Stimulated activated CD8-positive, alpha-beta memory T cell treated with anti-CD3 and anti-CD28 coated beads, Interleukin-12 subunit alpha, Interleukin-12 subunit beta, amount 100 ng/mL, for 4 hours (primary cell): ENCODE results near the gene JMJD8.

ENCODE experiments used
- DNase-seq: peaks from one replicate; pipeline ENCODE4 v3.0.0-alpha.2; 2020; ENCODE audit warnings: low read depth

JMJD8 gene

DNA sequence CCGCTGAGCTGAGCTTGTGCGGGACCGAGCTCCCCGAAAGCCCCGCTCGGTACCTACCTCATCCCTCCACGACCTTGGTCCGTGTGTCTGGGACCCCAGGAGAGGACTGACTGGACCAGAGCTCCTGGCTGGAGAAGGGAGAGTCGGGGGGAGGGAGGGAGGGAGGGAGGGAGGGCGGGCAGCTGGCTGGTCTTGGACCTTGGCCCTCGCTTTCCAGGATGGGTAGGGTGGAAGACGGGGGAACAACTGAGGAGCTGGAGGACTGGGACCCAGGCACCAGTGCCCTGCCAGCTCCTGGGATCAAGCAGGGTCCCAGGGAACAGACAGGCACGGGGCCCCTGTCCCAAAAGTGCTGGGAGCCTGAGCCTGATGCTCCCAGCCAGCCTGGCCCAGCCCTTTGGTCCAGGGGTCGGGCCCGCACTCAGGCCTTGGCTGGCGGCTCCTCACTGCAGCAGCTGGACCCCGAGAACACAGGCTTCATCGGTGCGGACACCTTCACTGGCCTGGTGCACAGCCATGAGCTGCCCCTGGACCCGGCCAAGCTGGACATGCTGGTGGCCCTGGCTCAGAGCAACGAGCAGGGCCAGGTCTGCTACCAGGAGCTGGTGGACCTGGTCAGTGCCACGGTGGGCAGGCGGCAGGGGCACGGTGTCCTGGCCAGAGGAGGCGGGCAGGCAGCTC lies 8.1 kb downstream of the JMJD8 start:
- DNase-seq: no peak

DNA sequence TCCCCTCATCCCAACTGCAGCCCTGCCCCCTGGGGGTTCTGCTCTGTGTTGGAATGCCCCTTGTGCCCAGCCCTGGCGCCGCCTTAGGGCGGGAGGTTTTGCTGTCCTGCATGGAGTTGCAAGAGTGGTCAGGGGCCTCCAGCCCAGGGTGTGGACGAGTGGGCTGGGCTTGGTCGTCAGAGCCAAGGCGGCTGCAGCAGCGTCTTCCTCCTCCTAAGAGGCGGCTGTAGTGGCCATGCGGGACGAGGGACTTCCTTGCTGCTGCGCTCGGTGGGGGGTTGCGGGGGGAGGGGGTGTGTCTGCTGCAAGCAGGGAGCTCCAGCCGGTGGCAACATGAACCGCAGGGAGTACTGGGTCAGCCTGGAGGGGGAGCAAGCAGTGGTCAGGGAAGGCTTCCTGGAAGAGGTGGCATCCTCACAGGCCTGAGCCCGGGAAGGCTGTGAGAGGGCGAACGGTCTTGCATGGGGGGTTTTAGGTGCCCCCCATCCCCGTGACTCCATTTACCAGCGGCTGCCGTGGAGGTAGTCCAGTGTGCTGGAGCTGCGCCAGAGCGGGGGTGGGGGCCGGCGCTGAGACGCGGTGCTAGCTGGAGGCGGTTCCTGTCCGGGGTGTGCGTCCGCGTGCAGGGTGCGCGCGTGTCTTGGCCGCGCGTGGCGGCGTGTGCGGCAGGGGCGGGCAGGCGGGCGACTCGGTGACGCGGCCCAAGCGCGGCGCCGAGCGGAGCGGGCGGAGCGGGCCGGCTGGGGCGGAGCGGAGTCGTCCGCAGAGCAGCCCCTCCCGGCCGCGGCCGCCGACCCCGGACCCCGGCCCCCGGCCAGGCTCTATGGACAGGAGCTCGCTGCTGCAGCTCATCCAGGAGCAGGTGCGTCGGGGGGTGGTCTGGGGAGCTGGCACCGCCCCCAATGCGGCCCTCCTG lies 8.9 kb downstream of the JMJD8 start, which contains the start of gene RHBDL1:
Gene RHBDL1 (plus strand): TSS at position 704 of the 916 bp plus-strand sequence. CDS start 120 bp downstream, at position 824.
- no peak for DNase-seq

DNA sequence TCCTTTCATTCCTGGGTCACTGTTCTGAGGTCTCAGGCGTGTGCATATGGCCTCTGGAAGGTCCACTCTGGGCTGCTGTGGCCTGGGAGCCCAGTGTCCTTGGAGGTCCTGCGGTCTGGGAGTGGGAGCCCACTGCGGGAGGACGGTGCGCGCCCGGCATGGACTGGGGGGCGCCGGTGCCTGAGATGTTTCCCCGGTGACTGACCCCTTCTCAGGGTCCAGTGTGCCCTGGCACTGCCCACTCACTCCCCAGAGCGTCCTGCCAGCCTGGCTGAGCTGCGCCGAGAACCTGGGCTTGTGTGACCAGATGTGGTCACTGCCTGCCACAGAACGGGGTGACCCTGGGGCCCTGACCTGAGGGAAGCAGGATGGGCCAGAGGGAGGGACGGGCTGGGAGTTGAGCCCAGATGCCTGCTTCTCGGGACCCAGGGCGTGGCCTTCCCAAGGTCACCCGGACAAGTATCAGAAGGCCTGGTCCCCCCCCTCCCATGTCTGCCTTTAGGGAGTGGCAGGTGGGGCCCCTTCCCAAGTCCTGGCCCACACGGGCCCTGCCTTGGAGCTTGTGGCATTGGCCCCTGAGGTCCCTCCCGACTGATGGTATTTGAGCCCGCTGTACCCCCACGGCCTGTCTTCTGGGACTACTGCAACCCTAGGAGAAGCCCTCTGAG lies 9.8 kb downstream of the JMJD8 start:
- DNase-seq: no peak

DNA sequence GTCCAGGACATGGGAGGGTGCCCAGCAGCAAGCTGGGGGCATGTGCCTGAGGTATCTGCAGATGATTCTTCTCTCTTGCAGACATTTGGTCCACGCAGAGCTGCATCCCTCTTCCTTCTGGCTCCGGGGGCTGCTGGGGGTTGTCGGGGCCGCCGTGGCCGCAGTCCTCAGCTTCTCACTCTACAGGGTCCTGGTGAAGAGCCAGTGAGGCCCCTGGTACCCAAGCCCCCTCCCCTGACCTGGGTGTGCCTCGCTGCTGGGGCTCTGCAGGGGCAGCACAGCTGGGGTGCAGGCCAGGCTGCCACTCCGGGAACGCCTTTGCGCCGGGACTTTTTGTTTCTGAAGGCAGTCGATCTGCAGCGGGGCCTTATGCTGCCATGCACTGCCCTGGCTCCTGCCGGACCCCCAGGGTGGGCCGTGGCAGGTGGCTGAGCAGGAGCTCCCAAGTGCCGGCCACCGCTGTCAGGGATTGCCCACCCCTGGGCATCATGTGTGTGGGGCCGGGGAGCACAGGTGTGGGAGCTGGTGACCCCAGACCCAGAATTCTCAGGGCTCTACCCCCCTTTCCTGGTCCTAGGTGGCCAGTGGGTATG lies 10.6 kb downstream of the JMJD8 start:
- no peak for DNase-seq

DNA sequence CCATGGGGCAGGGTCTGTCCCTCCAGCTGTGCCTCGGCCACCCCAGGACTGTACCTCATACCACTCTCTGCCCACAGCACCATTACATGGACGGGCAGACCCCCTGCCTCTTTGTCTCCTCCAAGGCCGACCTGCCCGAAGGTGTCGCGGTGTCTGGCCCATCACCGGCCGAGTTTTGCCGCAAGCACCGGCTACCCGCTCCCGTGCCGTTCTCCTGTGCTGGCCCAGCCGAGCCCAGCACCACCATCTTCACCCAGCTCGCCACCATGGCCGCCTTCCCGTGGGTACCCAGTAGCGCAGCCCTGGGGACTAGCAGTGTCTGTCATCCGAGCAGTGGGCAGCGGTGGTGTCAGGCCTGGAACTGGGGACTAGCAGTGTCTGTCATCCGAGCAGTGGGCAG lies 11.3 kb downstream of the JMJD8 start:
- DNase-seq: no peak

DNA sequence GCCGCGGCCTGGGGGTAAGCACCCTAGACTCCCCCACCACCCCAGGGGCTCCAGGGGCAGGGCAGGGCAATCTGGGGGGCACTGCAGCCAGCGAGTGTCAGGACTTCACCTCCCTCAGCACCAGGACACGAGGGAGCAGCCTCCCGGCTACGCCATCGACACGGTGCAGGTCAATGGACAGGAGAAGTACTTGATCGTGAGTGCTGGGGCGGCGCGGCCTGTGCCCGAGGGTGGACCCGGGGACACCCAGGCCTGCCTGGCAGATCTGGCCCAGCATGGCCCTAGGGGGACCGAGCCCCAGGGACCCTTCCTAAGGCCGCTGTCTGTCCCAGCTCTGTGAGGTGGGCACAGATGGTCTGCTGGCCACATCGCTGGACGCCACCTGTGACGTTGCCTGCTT lies 11.8 kb downstream of the JMJD8 start:
- no peak for DNase-seq

DNA sequence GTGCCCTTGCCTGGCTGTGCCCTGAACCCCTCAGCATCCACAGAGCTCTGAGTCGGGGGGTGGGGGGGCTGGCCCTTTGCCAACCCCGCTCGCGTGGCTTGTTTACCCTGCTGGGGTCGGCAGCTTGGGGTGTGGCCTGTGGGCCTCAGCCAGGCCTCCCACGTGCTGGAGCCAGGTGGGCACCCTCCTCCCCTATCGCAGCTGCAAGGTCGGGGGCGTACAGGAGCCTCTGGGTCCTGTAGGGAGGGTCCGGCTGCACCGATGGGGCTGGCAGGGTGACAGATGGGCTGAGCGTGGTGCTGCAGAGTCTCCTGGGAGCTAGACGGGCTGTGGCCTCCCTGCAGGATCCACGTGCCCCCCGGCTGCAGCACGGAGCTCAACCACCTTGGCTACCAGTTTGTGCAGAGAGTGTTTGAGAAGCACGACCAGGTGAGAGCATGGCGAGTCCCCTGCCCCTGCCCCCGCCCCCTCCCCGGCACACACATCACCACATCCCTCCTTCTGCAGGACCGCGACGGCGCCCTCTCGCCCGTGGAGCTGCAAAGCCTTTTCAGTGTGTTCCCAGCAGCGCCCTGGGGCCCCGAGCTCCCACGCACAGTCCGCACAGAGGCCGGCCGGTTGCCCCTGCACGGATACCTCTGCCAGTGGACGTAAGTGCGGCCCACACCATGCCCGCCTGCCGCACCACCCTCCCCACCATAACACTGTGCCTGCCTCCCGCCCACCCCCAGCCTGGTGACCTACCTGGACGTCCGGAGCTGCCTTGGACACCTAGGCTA lies 12.6 kb downstream of the JMJD8 start:
- no peak for DNase-seq

DNA sequence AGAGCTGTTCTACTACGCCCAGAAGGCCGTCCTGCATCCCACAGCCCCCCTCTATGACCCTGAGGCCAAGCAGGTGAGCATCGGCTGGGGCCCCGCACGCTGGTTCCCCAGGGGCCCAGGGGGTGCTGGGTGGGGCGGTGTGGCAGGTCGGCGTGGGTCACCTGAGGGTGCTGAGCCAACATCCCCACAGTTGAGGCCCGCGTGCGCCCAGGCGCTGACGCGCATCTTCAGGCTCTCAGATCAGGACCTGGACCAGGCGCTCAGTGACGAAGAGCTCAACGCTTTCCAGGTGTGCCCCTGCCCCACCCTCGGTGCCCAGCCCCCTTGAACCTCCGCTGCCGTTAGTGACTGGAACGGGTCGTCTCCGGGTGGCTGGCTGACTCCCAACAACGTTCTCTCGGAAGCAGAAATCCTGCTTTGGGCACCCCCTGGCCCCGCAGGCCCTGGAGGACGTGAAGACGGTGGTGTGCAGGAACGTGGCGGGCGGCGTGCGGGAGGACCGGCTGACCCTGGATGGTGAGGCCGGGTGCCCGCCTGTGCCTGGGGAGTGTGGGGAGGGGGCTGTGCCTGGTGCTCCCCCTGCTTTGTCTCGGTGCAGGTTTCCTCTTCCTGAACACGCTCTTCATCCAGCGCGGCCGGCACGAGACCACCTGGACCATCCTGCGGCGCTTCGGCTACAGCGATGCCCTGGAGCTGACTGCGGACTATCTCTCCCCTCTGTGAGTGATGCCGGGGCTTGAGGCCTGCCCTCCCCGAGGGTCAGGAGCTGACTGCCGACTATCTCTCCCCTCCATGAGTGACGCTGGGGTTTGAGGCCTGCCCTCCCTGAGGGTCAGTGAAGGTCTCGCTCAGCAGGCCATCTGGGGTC lies 13.4 kb downstream of the JMJD8 start:
- no peak for DNase-seq

DNA sequence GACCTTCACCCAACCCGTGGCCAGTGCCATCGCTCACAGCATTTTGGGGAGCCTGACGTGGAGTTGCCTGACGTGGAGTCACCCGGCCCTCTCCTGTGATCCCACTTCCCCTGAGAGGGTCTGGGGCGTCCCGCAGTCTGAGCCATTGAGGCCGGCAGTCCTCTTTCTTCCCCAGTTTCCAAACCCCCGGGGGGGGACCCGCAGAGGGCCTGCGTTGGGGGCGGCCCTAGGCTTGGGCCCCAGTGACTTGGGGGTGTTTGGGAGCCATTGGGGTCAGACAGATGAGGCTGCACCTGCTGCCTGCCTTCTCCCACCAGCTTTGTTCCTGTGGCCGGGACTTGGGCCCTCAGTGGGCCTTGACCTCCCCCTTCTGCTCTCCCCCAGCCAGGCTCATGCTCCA lies 14.5 kb downstream of the JMJD8 start:
- no peak for DNase-seq

DNA sequence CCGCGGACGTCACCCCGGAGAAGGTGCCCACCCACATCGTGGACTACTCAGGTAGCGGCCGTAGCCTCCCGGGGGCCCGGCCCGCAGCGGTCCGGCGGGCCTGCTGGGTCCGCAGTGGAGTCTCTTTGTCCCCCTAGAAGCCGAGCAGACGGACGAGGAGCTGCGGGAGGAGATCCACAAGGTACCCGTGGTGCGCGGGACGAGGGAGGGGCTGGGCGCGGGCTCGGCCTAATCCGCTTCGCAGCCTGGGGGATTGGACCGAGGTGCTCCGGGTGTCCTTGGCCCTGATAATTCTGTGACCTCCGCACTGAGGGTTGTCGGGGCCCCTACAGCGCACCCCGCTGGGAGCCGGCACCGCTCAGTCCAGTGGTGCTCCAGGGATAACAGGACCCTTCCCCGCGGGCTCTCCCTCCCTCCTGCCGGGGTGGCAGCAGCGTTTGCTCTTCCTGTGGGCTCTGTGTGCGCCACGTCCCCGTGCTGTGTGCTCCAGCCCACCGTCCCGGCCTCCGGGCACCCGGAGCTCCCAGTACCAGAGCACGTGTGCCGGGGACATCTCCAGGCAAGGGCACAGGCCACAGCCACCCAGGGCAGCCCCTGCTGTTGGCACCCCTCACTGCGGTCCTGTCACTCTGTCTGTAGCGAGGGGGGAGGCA lies 15.5 kb downstream of the JMJD8 start:
- DNase-seq: no peak

DNA sequence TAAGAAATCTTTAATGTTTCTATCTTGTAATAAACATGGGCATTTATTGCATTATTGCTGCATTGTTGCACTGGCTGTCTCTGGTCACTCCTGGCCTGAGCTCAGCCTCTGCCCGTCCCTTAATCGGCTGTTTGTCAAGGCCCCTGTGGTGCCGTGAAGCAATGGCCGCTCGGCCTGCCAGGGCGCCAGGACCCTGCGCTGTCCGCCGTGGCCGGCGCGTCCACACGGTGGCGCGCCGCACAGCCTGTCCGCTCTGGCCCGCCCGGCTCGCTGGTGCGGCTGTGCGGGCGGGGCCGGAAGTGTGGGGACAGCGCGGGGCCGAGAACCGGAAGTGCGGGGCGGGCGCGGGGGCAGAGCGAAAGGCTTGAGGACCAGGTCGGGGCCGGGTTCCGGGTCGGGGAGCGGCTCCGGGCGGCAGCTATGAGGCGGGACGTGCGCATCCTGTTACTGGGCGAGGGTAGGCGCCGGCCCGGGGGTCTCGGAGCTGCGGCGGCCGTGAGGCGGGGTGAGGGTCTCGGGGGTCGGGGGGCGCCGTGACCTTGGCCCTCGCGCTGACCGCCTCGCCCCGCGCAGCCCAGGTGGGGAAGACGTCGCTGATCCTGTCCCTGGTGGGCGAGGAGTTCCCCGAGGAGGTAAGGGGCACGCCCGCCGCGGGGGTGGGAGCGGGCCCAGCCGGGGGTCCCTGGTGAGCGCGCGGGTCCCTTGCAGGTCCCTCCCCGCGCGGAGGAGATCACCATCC lies 16.2 kb downstream of the JMJD8 start, which contains the start of gene RHOT2:
Gene RHOT2 (plus strand): TSS at position 353 of the 739 bp plus-strand sequence. CDS start 68 bp downstream, at position 421.
- peak; percentile 91 for DNase-seq

DNA sequence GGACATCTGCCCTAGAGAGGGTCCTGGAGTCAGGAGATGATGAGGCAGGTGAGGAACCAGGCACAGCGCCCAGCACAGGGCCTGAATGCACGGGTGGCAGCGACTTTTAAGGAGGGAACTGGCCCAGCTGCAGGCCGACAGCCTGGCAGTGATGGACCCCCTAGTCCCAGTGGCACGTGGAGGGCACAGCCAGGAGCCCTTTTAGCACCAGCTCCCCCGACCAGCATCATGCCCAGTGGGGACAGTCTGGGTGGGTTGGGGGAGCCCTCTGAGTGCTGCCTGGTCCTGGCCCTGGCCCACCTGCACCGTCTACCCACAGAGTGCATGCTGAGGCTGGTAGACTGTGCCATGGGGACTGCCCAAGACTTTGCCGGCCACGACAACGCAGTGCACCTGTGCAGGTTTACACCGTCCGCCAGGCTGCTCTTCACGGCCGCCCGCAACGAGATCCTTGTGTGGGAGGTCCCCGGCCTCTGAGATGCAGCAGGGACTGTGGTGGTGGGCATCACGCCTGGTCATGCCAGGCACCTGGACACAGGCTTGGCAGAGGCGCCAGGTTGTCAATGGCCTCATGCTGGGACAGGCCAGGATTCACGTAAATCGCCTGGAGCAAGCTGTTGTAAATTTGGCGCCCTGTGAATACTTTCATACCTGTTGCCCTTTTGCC lies 16.9 kb downstream of the JMJD8 start:
- DNase-seq: no peak

DNA sequence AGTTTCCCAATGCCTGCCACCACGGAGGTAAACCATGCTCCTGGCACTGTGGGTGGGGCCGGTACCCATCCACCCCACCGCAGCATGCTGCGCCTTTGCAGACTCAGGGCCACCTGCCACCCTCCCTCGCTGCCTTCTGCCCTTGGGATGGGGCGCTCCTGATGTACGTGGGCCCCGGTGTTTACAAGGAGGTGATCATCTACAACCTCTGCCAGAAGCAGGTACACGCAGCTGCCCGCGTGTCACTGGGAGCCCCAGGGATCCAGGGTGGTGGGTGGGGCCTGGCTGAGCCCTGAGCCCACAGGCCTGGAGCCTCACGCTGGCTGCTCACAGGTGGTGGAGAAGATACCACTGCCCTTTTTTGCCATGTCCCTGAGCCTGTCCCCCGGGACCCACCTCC lies 17.6 kb downstream of the JMJD8 start:
- DNase-seq: no peak

DNA sequence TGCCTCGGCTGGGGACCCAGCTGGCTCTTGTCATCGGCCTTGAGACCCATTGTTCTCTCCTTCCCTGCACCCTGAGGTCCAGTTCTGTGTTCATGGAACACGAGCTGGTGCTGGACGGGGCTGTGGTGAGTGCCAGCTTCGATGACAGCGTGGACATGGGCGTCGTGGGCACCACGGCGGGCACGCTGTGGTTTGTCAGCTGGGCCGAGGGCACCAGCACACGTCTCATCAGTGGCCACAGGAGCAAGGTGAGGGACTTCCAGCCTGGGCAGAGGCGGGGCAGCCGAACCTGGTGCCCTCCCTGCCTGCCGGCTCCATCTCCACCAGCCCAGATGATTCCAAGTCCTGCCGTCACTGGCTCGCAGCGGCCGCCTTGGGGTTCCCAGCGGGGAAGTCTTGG lies 21.5 kb downstream of the JMJD8 start:
- DNase-seq: no peak

DNA sequence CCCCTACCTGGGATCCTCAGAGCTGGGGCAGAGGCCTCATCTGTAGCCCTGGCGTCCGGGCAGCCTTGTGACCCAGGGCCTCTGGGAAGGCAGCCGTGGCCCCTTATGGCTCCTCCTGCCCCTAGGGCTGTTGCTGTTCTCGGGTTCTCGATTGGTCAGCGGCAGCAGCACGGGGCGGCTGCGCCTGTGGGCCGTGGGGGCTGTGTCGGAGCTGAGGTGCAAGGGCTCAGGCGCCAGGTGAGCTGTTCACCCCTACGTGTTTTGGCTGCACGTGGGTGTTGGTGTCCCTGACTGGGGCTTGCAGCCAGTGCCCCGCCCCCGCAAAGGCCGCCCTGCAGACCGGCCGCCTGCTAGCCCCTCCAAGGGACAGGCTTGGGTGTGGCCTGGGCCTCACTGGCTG lies 22.0 kb downstream of the JMJD8 start:
- no peak for DNase-seq

DNA sequence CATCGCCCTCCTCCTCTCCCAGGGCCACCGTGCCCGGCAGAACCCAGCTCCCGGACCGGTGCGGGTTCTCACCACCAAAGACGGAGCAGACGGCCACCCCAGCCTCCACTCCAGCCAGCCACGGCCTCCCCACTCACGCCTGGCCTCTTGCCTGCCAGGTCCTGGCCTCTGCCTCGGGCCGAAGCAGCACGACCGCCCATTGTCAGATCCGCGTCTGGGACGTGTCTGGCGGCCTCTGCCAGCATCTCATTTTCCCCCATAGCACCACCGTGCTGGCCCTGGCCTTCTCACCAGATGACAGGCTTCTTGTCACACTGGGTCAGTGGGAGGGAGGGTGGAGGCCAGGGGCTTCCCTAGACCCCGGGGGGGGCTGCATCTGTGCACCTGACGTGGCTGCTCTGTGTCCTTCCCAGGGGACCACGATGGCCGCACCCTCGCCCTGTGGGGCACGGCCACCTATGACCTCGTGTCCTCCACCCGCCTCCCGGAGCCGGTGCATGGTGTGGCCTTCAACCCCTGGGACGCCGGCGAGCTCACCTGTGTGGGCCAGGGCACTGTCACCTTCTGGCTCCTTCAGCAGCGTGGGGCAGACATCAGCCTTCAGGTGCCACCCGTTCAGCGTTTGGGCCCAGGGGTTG lies 22.8 kb downstream of the JMJD8 start:
- no peak for DNase-seq

DNA sequence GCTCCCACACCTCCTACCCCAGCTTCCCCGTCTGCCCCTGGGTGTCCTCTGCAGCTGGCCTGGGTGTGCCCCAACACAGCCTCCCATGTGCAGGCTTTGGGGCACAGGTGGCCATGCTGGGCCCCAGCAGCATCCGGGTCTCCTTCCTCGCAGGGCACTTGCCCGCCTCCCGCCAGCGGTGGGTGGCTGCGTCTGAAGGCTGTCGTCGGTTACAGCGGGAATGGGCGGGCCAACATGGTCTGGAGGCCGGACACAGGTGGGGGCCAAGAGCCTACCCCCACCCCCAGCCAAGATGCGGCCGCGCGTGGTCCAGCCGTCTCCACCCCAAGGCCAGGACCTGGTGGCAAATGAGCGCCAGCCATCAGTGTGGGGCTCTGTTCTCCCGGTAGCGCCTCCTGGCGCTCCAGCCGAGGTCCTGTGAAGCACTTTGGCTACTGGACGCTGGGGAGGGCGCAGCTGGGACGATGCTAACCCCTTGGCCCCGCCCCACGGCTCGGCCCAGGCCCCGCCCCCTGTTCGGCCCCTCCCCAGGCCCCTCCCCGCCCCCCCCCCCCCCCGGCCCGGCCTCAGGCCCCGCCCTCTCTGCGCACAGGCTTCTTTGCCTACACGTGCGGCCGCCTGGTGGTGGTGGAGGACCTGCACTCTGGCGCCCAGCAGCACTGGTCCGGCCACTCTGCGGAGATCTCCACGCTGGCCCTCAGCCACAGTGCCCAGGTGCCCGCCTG lies 23.5 kb downstream of the JMJD8 start:
- no peak for DNase-seq

DNA sequence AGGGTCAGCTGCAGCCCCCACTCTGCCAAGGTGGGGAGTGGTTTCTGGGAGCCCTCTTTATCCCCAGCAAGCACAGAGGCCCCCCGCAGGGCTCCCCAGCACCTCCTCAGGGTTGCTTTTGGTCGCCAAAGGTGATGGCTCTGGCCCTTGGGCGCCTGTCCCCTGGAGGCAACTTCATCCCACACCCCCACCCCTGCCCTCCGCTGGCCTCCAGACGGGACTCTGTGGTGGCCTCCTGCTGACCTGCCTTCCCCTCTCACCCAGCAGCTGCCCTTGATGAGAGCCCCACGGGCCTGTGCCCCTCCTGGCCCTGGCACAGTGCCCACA lies 24.0 kb downstream of the JMJD8 start:
- no peak for DNase-seq
